Measurements from ENCODE around the gene RAB10.

RAB10 gene

GRCh38 chr2:26174691-26175465 lies 141.0 kb downstream of the RAB10 start:
- TF ChIP-seq, protein P1, sequence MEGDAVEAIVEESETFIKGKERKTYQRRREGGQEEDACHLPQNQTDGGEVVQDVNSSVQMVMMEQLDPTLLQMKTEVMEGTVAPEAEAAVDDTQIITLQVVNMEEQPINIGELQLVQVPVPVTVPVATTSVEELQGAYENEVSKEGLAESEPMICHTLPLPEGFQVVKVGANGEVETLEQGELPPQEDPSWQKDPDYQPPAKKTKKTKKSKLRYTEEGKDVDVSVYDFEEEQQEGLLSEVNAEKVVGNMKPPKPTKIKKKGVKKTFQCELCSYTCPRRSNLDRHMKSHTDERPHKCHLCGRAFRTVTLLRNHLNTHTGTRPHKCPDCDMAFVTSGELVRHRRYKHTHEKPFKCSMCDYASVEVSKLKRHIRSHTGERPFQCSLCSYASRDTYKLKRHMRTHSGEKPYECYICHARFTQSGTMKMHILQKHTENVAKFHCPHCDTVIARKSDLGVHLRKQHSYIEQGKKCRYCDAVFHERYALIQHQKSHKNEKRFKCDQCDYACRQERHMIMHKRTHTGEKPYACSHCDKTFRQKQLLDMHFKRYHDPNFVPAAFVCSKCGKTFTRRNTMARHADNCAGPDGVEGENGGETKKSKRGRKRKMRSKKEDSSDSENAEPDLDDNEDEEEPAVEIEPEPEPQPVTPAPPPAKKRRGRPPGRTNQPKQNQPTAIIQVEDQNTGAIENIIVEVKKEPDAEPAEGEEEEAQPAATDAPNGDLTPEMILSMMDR (IDR thresholded peaks at IDR 0.05; ENCODE audit: poor library complexity, severe bottlenecking): no peak
- Histone ChIP-seq H3K4me3 (ENCODE audit: severe bottlenecking) (no peak overlapping the region), H3K4me1 (ENCODE audit: insufficient read depth, poor library complexity, severe bottlenecking) (no peaks in the 10 kb centered on the region), H3K27me3 (ENCODE audit: insufficient read depth, poor library complexity, severe bottlenecking) (no peaks in the 10 kb centered on the region), H3K9me3 (ENCODE audit: severe bottlenecking) (no peaks in the 10 kb centered on the region), H3K27ac (ENCODE audit: poor library complexity, severe bottlenecking) (no peak overlapping the region), H3K36me3 (ENCODE audit: low read depth) (no peaks in the 10 kb centered on the region)
- DNase-seq (ENCODE audit: low spot score): no peak
- ATAC-seq (ENCODE audit: low read depth): no peak

- Histone ChIP-seq H3K9me3 (ENCODE audit: severe bottlenecking) (no peaks in the 10 kb centered on the region), H3K27ac (ENCODE audit: poor library complexity, severe bottlenecking) (no peak overlapping the region), H3K4me3 (ENCODE audit: severe bottlenecking) (no peak overlapping the region), H3K36me3 (ENCODE audit: low read depth) (no peaks in the 10 kb centered on the region), H3K4me1 (ENCODE audit: insufficient read depth, poor library complexity, severe bottlenecking) (no peaks in the 10 kb centered on the region), H3K27me3 (ENCODE audit: insufficient read depth, poor library complexity, severe bottlenecking) (no peaks in the 10 kb centered on the region)
- TF ChIP-seq, protein P1 (IDR thresholded peaks at IDR 0.05; ENCODE audit: poor library complexity, severe bottlenecking): no peak
- no peak; the same call in 2 of the 3 replicates for ATAC-seq (ENCODE audit: low read depth)
- DNase-seq (ENCODE audit: low spot score): no peak
Measured at GRCh38 chr2:26175466-26176278, 141.8 kb downstream of the RAB10 start.

DNA sequence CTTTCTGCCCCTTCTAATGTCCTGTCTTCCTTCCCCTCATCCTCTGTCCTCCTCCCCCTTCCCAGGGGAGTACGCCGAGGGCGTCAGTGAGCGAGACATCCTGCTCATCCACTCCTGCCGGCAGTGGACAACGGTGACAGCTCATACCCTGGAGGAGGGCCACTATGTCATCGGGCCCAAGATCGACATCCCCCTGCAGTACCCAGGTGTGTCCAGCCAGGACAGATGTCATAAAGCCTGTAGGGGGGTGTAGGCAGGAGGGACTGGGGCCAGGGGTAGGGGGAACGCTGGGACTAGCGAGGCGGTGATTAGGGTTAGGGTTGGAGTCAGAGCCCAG lies 142.4 kb downstream of the RAB10 start:
- Histone ChIP-seq H3K9me3 (ENCODE audit: severe bottlenecking) (no peaks in the 10 kb centered on the region), H3K27ac (ENCODE audit: poor library complexity, severe bottlenecking) (no peak overlapping the region), H3K4me1 (ENCODE audit: insufficient read depth, poor library complexity, severe bottlenecking) (no peaks in the 10 kb centered on the region), H3K4me3 (ENCODE audit: severe bottlenecking) (no peak overlapping the region), H3K27me3 (ENCODE audit: insufficient read depth, poor library complexity, severe bottlenecking) (no peaks in the 10 kb centered on the region), H3K36me3 (ENCODE audit: low read depth) (no peaks in the 10 kb centered on the region)
- TF ChIP-seq, protein P1 (IDR thresholded peaks at IDR 0.05; ENCODE audit: poor library complexity, severe bottlenecking): no peak
- DNase-seq (ENCODE audit: low spot score) (no peak), ATAC-seq (ENCODE audit: low read depth) (no peak)

GRCh38 chr2:26177122-26177521 lies 143.2 kb downstream of the RAB10 start:
- Histone ChIP-seq H3K27ac (ENCODE audit: poor library complexity, severe bottlenecking) (no peak overlapping the region), H3K4me1 (ENCODE audit: insufficient read depth, poor library complexity, severe bottlenecking) (no peaks in the 10 kb centered on the region), H3K4me3 (ENCODE audit: severe bottlenecking) (no peak overlapping the region), H3K9me3 (ENCODE audit: severe bottlenecking) (no peaks in the 10 kb centered on the region), H3K27me3 (ENCODE audit: insufficient read depth, poor library complexity, severe bottlenecking) (no peaks in the 10 kb centered on the region), H3K36me3 (ENCODE audit: low read depth) (no peaks in the 10 kb centered on the region)
- DNase-seq (ENCODE audit: low spot score) (no peak), ATAC-seq (ENCODE audit: low read depth) (no peak)
- TF ChIP-seq, protein P1 (IDR thresholded peaks at IDR 0.05; ENCODE audit: poor library complexity, severe bottlenecking): no peak
